Stimulated activated CD8-positive, alpha-beta memory T cell treated with anti-CD3 and anti-CD28 coated beads, Interleukin-7, amount 100 ng/mL, for 1 hour (primary cell): ENCODE results near the gene TM4SF20.

ENCODE experiments used
- DNase-seq, 2 donors: peaks; one replicate each; pipeline ENCODE4 v3.0.0-alpha.2; 2020; ENCODE audit warnings: low read depth in 2 of 2

Gene TM4SF20

DNA sequence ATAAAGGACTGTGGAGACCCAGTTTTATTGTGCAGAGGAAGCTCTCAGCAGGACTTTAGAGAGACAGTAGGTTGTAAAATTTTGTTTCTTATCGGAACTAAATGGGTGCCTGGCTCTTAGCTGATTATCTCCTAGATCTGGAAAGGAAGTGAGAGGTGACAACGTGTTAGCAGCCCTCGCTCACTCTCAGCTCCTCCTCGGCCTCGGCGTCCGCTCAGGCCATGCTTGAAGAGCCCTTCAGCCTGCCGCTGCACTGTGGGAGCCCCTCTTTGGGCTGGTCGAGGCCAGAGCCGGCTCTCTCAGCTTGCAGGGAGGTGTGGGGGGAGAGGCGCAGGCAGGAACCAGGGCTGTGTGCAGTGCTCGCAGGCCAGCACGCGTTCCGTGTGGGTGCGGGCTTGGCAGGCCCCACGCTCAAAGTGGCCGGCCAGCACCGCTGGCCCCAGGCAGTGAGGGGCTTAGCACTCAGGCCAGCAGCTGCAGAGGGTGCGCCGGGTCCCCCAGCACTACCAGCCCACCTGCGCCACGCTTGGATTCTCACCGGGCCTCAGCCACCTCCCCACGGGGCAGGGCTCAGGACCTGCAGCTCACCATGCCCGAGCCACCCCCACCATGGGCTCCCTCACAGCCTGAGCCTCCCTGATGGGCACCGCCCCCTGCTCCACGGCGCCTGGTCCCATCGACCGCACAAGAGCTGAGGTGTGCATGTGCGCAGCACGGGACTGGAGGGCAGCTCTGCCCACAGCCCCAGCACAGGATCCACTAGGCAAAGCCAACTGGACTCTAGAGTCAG, 58.6 kb downstream of the TM4SF20 start:
- DNase-seq, result no peak

DNA sequence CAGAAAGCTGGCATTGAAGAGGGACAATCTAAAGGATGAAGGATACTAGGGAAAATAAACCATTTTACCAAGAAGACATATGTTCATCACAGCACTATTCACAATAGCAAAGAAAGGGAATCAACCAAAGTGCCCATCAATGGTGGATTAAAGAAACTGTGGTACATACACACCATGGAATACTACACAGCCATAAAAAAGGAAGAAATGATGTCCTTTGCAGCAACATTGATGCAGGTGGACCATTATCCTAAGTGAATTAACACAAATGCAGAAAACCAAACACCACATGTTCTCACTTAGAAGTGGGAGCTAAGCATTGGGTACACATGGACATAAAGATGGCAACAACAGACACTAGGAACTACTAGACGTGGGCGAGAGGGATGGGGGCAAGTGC, 61.3 kb downstream of the TM4SF20 start:
- DNase-seq, result no peak

DNA sequence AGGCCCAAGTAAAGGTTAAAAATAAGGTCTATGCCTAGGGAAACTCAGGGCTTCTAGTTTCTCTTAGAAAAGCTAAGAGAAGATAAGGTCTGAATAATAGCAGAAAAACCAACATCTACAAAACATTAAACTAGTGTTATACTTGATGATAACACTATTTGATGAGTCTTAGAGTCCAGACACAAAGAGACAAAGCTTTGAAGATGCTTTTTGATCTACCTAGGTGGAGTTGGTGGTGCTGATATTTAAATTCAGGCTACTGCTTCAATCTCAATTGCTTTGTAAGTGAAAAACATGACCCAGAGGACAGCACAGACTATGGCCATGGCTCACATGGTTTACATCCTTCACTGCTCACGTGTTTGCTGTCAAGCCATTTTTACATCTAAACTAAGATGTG, 65.8 kb downstream of the TM4SF20 start:
- no peak for DNase-seq

DNA sequence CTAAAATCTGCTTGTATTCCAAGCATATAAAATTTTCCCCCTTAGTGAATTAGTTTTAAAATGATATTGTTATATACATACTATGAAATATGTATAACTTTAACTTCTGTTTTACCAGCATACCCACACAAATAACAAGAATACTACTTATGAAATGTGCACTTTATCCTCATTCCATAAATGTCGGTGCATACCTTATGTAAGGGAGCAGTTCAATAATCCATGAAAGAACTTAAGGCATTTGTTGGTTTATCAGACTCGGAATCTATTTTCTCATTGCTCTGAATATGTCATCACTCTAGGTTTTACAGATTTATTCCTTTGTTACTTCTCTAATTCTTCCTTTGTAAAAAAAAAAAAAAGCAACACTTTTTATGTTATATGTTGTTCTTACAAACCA, 66.5 kb downstream of the TM4SF20 start:
- no peak for DNase-seq
